Smooth muscle cell (in vitro differentiated cells): ENCODE results near the gene SLC6A15. TPM values are rescaled to one million over a fixed set of nuclear protein-coding genes. Genes with fewer than 3 reads are reported as not detected.

Experiments
- DNase-seq: peaks from one replicate; lab custom pipeline; 2025; ENCODE audit not compliant: unreplicated experiment; lab: John Stamatoyannopoulos, UW
- H2AFZ ChIP-seq: fragments of 200-600 bp; sonication (generic); 2 replicates; pipeline ENCODE4 v1.6.0; 2016; ENCODE audit warnings: antibody characterized with exemption, low read depth, mild to moderate bottlenecking
- H3F3A ChIP-seq: fragments of 200-600 bp; sonication (generic); 2 replicates; pipeline ENCODE4 v1.6.0; 2017; ENCODE audit warnings: antibody characterized with exemption, low read depth
- H3K27ac ChIP-seq: fragments of 200-600 bp; sonication (generic); 2 replicates; pipeline ENCODE4 v1.5.1; 2016; ENCODE audit warnings: low read depth, mild to moderate bottlenecking
- H3K27me3 ChIP-seq: fragments of 200-600 bp; sonication (generic); 2 replicates; pipeline ENCODE4 v1.6.1; 2016; ENCODE audit warnings: low read depth, mild to moderate bottlenecking
- H3K36me3 ChIP-seq: fragments of 200-600 bp; sonication (generic); 2 replicates; pipeline ENCODE4 v1.5.1; 2016; ENCODE audit warnings: low read depth
- H3K4me1 ChIP-seq: fragments of 200-600 bp; sonication (generic); 2 replicates; pipeline ENCODE4 v1.5.1; 2016; ENCODE audit warnings: low read depth
- H3K4me2 ChIP-seq: fragments of 200-600 bp; sonication (generic); 2 replicates; pipeline ENCODE4 v1.6.0; 2016; ENCODE audit warnings: mild to moderate bottlenecking
- H3K4me3 ChIP-seq: fragments of 200-600 bp; sonication (generic); 2 replicates; pipeline ENCODE4 v1.5.1; 2016; ENCODE audit warnings: mild to moderate bottlenecking
- H3K79me2 ChIP-seq: fragments of 200-600 bp; sonication (generic); 2 replicates; pipeline ENCODE4 v1.6.0; 2016; ENCODE audit warnings: low read depth, mild to moderate bottlenecking
- H3K9ac ChIP-seq: fragments of 200-600 bp; sonication (generic); 2 replicates; pipeline ENCODE4 v1.6.0; 2016; ENCODE audit warnings: low read depth
- H3K9me3 ChIP-seq: fragments of 200-600 bp; sonication (generic); replicated peaks from 2 replicates; pipeline ENCODE4 v1.5.1; 2016; ENCODE audit warnings: low read depth
- H4K20me1 ChIP-seq: fragments of 200-600 bp; sonication (generic); 2 replicates; pipeline ENCODE4 v1.6.0; 2016; ENCODE audit warnings: low read depth
- CTCF ChIP-seq: fragments of 200-600 bp; sonication (generic); IDR thresholded peaks from 2 replicates; pipeline ENCODE4 v1.5.1; 2017; ENCODE audit warnings: borderline replicate concordance, mild to moderate bottlenecking, antibody characterized with exemption; ENCODE audit not compliant: insufficient read depth, poor library complexity, severe bottlenecking
- WGBS: methylation state at CpG from one replicate; pipeline ENCODE4 v1.1.7; 2016; ENCODE audit warnings: low lambda C conversion rate; 5-methylcytosine and 5-hydroxymethylcytosine counted together
- polyA plus RNA-seq: library from polyadenylated mRNA; unstranded; fragments of >200 nt; fragmentation: Nextera tagmentation; extraction: Ambion mirVana; gene quantifications from 2 replicates; pipeline ENCODE4 v1.2.1, GENCODE V29; 2016
- total RNA-seq: library from RNA; depleted of rRNA; stranded (reverse); fragments of >200 nt; gene quantifications from 2 replicates; pipeline ENCODE4 v1.2.3, GENCODE V29; 2014

The SLC6A15 gene
- total and polyA plus RNA-seq, 2 experiments from 2014 or later, result 6.4 to 11.6 TPM

- 91% methylated on average over 2 of the region's 2 CpGs for WGBS
- Histone ChIP-seq H3F3A (no peaks in the 10 kb centered on the region), H3K9me3 (no peaks in the 10 kb centered on the region), H3K4me1 (no peaks in the 10 kb centered on the region), H4K20me1 (no peaks in the 10 kb centered on the region), H3K9ac (no peak overlapping the region), H3K27me3 (no peaks in the 10 kb centered on the region), H3K27ac (no peak overlapping the region), H3K79me2 (no peaks in the 10 kb centered on the region), H3K36me3 (no peaks in the 10 kb centered on the region), H3K4me3 (no peak overlapping the region), H2AFZ (no peak overlapping the region), H3K4me2 (no peak overlapping the region)
- no peak for DNase-seq
- no peak for TF ChIP-seq CTCF
Observed at GRCh38 chr12:84860718-84861117, 51.9 kb downstream of the SLC6A15 start.

DNA sequence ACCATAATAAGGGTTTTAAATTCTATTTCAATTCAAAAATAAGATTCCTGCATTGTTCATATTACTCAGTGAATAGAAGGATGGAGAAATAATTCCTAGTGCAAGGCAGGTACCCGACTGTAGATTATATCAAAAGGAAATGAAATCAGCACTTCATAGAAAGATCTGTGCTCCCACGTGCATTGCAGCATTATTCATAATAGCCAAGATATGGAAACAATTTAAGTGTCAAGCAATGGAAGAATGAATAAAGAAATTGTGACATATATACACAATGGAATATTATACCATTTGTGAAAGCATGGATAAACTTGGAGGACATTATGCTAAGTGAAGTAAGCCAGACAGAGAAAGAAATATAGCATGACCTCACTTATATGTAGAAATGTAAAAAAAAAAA, 53.8 kb downstream of the SLC6A15 start:
- Histone ChIP-seq H3K79me2 (no peaks in the 10 kb centered on the region), H3K4me1 (no peaks in the 10 kb centered on the region), H3K4me2 (no peak overlapping the region), H4K20me1 (no peaks in the 10 kb centered on the region), H3K9me3 (no peaks in the 10 kb centered on the region), H3K9ac (no peak overlapping the region), H3K27me3 (no peaks in the 10 kb centered on the region), H3K27ac (no peak overlapping the region), H3K36me3 (no peaks in the 10 kb centered on the region), H3F3A (no peaks in the 10 kb centered on the region), H3K4me3 (no peak overlapping the region), H2AFZ (no peak overlapping the region)
- no peak for TF ChIP-seq CTCF
- WGBS, result 88% methylated on average over 2 of the region's 2 CpGs
- no peak for DNase-seq

DNA sequence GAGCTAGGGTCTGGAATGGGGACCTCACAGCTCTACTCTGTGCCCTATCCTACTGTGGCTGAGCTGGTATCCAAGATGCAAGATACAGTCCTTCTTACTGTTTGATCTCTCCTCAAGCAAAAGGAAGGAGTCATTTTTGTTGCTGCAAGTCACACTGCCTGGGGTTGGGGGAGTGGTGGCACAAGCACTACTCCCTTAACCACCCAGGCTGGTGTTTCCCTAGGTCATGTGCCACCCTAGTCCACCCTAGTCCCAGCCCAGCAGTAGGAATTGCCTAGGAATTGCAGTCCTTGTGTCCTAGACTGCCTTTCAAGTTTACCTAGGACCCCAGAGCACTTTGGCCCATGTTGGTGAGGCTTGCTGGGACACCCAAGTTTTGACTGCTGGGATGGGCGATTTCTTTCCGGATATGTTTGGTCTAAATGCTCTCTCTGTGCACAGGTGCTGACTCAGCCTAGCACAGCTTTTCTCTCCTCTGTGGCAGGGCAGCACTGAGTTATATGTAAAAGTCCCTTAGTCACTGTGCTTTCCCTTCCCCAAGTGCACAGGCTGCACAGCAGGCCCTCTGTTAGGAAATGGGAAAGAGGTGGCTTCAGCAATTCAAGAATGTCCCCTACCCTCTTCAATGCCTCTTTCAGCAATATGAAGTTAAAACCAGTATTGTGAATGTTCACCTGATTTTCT, 54.9 kb downstream of the SLC6A15 start:
- H3K79me2 ChIP-seq, result no peaks in the 10 kb centered on the region
- no peaks in the 10 kb centered on the region for H3K9me3 ChIP-seq
- no peak overlapping the region for H3K27ac ChIP-seq
- H3F3A ChIP-seq, result no peaks in the 10 kb centered on the region
- H3K9ac ChIP-seq, result no peak overlapping the region
- no peak overlapping the region for H3K4me2 ChIP-seq
- 95% methylated on average over 2 of the region's 2 CpGs for WGBS
- no peaks in the 10 kb centered on the region for H3K27me3 ChIP-seq
- H3K36me3 ChIP-seq, result no peaks in the 10 kb centered on the region
- no peak overlapping the region for H3K4me3 ChIP-seq
- no peaks in the 10 kb centered on the region for H4K20me1 ChIP-seq
- TF ChIP-seq CTCF, result no peak
- no peak overlapping the region for H2AFZ ChIP-seq
- DNase-seq, result no peak
- H3K4me1 ChIP-seq, result no peaks in the 10 kb centered on the region
